Spleen (tissue), 7 donors: ENCODE results near the gene SBK2.

Source experiments
- CTCF ChIP-seq, 11 experiments: fragments of 200-600 bp in 7 of 11; fragments of 450-650 bp in 4 of 11; sonication (generic) in 4 of 11; IDR thresholded peaks in 8 of 11; conservative IDR thresholded peaks in 3 of 11; 1 replicate in 7 of 11; 2 replicates in 4 of 11; pipeline versions ENCODE4 v1.4.0 to v1.8.0; 2016 to 2021; ENCODE audit warnings: antibody characterized with exemption in 11 of 11, inconsistent platforms in 4 of 11, mild to moderate bottlenecking in 1 of 11
- POLR2A ChIP-seq, 3 donors: fragments of 450-650 bp; IDR thresholded peaks; one replicate each; pipeline ENCODE4 v1.5.1; 2017; ENCODE audit warnings: antibody characterized with exemption in 3 of 3, mild to moderate bottlenecking in 1 of 3
- donor health status: DM: no; HTN: no; CAD: no; lungs with moderate emphysema.
- donor health status: DM: no; HTN: no; CAD: no.
- donor health status: DM: no; HTN: no; CAD: no.

- TF ChIP-seq CTCF (IDR thresholded peaks at IDR 0.05 in 8 of 11, conservative IDR thresholded peaks at IDR 0.05 in 3 of 11) (no peak), POLR2A (IDR thresholded peaks at IDR 0.05) (no peak)
Observed at GRCh38 chr19:55488986-55489710, 47.8 kb downstream of the SBK2 start.
